Diencephalon (tissue), 1 donor: ENCODE results near the gene GLS2. TPM values are rescaled to one million over a fixed set of nuclear protein-coding genes. Genes with fewer than 3 reads are reported as not detected.

Source experiments
- total RNA-seq: library from RNA; depleted of rRNA; stranded (reverse); fragments of >200 nt; gene quantifications from one replicate; pipeline ENCODE4 v1.2.3, GENCODE V29; 2014

Gene GLS2
- 8.5 TPM for total RNA-seq

DNA sequence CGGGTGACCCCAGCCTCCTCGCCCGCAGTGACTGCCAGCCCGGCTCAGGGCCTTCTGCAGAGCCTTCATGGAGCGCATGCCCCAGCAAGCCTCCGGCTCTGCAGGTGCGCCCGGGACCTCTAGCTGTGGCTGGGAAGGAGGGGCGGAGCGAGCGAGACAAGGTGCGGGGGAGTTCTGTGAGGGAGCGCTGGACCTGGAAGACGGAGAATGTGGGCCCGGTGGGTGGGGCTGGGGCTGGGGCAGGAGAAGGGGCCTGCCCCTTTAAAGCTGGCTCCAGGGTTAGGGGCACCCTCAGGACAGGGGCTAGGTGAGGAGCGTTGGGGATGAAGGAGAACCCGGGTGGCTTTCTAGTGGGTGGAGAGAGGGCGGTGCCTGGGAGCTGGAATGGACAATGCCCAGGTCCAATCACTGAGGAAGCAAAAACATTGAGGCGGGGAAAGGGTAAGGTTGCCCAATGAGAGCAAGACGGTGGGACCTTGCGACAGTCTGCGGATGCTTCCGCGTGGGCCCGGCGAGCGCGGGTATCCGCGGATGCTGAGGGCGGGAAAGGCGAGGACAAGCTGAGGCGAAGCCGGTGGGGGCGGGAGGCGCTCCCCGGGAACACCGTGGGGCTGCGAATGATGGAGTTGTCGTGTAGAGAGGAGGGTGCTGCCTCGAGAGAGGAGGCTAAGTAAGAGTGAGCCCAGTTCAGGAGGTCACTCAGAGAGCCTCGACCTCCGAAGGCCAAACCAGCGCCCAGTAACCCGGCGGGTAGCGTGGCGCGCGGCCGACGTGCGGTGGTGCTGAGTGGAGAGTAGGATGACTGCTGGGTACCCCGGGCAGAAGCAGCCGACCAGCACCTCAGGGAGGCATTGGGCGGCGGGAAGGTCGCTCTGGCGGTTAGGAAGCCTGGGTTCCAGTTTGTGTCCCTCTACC lies at the start of gene GLS2:
Gene GLS2, minus strand, starts transcription at position 121 of the 915 bp plus-strand sequence. Its CDS starts 43 bp downstream, at position 78.

DNA sequence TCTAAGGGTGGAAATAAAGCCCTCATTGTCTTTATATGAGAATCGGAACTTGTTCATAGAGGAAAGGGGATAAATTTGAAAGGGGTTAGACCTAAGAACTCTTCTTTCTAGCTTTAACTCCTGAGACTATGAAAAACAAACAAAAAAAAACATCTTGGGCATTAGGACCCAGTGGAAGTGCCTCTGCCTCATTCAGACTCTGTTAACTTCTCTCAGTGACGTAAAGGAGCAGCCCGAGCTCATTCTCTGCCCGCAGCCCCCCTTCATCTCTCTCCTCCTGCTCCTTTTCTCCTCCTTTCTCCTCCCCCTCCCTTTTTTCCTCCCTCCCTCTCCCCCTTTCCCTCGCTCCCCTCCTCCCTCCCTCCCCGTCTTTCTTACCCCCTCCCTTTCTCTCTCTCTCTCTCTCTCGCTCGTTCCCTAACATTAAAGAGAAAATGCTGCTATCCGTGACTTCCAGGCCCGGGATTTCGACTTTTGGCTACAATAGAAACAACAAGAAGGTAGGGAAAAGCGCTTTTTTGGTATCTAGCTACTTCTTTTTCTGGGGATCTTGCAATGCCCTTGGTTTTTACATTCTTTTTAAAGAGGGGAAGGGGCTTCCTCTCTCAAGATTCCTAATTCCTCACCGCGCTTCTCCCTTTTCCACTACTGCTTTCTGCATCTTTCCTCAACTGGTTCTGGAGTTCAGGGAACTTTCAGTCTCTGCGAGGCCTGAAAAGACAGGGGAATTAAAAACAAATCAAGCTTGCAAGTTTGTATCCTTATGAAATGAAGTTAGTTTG lies 33.8 kb upstream of the GLS2 start, which contains the start of gene RBMS2:
Gene RBMS2, plus strand, starts transcription at position 231 of the 782 bp plus-strand sequence. Its CDS starts 204 bp downstream, at position 435.

DNA sequence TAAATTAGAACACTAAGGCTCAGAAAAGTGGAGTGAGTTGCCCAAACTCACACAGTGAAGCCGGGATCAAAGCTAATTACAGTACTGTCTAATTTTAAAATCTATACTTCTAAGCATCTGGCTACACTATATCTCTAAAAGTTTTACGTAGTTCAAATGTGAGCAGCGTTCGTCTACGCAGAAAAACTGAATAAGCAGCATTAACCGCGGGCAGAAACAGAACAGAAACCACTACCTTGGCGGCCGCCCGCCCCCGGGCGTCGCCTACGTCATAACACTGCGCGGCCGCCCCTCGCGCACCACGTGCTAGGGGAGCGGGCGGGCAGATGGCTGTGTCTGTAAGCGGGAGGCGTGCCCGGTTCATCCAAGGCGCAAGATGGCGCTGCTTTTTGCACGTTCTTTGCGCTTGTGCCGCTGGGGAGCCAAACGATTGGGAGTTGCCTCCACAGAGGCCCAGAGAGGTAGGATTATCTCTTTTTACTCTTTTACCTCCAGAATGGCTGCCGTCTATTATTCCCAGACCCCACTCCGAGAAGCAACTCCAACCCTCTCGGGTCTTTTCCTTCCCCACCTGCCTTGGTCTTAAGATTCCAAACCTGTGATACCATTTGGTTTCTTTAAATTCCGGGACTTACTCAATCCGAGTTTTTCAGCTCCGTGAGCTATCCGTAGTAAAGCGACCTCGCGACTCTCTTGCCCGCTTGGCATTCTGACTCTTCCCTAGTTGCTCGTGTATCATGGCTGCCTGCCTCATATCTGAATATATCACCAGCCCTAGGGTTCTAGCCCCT lies 19.6 kb downstream of the GLS2 start, which contains the start of gene SPRYD4:
Gene SPRYD4, plus strand, starts transcription at position 363 of the 791 bp plus-strand sequence. Its CDS starts 14 bp downstream, at position 377.

DNA sequence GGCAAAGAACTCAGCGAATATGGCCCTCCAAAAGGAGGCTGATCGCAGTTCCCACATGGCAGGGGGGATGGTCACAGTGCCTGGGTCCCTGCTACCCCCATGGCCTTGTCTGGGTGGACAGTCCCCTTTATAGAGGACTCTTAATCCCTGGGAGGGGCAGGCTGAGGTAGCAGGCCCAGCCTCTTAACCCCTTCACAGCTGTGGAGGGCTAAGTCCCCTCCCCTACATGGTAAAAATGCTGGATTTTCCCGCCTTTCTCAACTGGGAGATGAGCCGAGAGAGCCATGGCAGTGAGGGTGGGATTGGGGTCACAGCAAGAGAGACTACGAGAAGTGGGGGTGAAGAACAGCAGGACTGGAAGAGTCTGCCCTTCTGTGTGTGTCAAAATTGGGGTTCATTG lies 33.4 kb downstream of the GLS2 start, which contains the start of gene MIP:
Gene MIP, minus strand, starts transcription at position 101 of the 400 bp plus-strand sequence. Its CDS starts 44 bp downstream, at position 57.

DNA sequence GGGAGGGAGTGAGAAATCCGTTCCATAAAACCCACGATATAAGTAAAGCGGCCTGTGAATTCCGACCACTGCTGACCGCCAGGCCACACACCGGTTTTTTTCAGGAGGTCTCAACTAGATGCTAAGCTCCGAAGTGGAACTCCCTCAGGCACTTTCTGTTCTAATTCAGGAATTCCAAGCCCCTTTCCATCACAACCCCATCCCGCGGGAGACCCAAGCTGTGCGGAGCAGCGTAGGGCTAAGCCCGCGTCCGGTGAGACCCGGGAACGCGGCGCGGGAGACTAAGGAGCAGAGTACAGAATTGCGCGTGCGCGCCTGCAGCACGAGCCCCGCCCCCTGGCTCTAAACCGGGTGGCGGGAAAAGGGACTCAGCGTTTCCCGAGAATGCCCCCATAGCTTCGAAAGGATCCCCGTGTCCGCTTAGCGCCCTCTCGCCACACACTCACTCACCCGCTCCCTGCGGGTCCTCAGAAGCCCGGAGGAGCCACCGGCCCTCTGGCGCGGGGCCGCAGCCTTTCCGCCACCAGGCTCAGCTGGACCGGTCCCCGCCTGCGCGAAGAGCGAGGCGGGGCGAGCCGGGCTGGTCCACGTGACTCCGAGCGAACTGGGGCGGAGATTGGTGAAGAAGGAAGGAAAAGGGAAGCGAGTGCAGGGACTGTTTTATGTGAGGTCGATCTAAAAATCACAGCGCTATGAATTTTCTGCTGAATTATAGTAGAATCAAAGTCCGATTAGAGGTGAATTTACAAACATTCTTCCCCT lies 38.9 kb downstream of the GLS2 start, which contains the start of gene TIMELESS:
Gene TIMELESS, minus strand, starts transcription at position 567 of the 762 bp plus-strand sequence. CDS start 15,256 bp downstream, outside the sequence.

Other genes starting within 250 kb of the GLS2 start
- 23.5 TPM for gene ANKRD52, start 229.8 kb downstream of the GLS2 start, total RNA-seq
- 12.5 TPM for gene COQ10A, start 221.2 kb downstream of the GLS2 start, total RNA-seq
- 153 TPM for gene CS, start 187.8 kb downstream of the GLS2 start, total RNA-seq
- 39.9 TPM for gene CNPY2, start 172.2 kb downstream of the GLS2 start, total RNA-seq
- gene PAN2, start 154.2 kb downstream of the GLS2 start, total RNA-seq, result 30.9 TPM
- gene IL23A, start 149.3 kb downstream of the GLS2 start, total RNA-seq, result 0.92 TPM
- gene STAT2, start 128.1 kb downstream of the GLS2 start, total RNA-seq, result 78.4 TPM
- not detected for gene APOF, start 125.3 kb downstream of the GLS2 start, total RNA-seq
- gene TIMELESS, start 38.7 kb downstream of the GLS2 start, total RNA-seq, result 7.4 TPM
- gene MIP, start 33.5 kb downstream of the GLS2 start, total RNA-seq, result not detected
- gene SPRYD4, start 19.6 kb downstream of the GLS2 start, total RNA-seq, result 2.3 TPM
- gene RBMS2, start 33.7 kb upstream of the GLS2 start, total RNA-seq, result 5.3 TPM
- gene BAZ2A, start 142.2 kb upstream of the GLS2 start, total RNA-seq, result 20.5 TPM
- gene ATP5F1B, start 157.8 kb upstream of the GLS2 start, total RNA-seq, result 446 TPM
- 119 TPM for gene PTGES3, start 200.1 kb upstream of the GLS2 start, total RNA-seq
- 1,063 TPM for gene NACA, start 237.1 kb upstream of the GLS2 start, total RNA-seq